Measurements from ENCODE around the gene SLC37A1.
"Not testable (repeated sequence)": the region's sequence is repeated elsewhere in the genome, so short reads cannot be mapped to it uniquely, and the experiment has no call there.

SLC37A1 gene

DNA sequence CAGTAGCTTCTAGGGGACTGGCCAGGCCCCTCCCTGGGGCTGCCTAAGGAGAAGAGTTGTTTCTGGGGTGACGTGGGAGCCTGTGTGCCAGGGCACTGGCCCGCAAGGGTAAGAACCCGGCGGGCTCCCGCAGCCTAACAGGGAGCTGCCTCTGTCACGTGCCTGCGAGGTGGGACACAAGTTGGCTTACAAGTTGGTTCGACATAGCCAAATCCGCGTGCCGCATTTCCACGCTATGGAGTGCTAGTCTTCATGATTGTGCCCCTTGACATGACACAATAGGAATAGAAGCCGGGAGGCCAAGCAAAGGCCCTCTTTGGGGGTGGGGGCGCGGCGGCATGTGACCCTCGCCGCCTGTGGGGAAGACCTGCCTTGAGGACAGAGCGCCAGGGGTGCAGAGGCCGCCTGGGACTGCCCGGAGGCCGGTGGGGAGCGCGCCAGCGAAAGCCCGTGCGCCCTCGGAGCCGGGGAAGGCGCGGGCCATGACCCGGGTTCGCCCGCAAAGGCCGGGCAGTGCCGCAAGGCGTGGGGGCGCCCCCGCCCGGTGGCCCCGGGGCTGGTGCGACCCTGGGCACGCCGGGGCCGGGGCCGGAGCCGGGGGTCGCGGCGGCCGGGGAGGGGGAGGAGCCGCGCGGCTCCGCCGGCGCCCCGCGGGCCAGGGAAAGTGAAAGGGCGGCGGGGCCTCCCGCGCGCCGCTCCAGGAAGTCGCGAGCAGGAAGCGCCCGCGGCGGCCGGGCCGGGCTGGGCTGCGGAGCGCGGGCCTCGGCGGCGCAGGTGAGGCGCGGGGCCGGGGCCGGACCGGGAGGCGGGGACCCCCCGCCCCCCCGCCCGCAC lies at the start of gene SLC37A1:
TSS of gene SLC37A1 (plus strand) at position 702 of the 834 bp plus-strand sequence. CDS start 4,603 bp downstream, outside the sequence.
- no peak for DNase-seq (ENCODE audit: low spot score)

DNA sequence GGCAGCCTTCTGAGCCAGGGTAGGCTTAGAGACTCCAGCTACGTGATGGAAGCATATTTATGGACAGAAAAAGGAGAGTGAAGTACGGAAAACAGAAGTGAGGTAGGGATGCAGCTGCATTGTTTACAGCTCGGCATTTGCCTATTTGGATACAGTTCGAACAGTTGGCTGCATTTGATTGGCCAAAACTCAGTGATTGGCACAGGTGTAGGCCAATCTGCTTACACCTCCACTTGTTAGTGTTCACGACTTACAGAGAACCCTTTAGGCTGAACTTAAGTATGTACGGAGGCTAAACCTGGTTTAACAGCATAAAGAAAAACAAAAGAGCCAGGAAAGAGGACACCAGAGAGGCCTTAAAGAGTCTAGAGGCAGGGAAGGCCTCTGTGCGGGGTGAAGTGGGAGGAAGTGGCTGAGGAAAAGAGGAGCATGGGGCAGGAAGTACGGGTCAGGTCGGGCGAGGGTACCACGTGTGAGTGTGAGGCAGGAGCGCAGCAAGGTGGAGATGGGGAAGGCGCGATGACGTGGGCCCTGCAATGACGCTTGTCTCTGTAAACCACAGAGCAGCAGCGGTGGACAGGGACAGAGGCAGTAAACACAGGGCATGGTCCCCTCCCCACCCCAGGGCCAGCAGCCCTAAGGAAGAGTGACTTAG lies 49.7 kb upstream of the SLC37A1 start:
- DNase-seq (ENCODE audit: low spot score) = no peak

GRCh38 chr21:42465008-42465802 lies 48.4 kb upstream of the SLC37A1 start:
- DNase-seq (ENCODE audit: low spot score) = no peak

- no peak for DNase-seq (ENCODE audit: low spot score)
Observed at GRCh38 chr21:42465803-42466127, 47.9 kb upstream of the SLC37A1 start.

DNA sequence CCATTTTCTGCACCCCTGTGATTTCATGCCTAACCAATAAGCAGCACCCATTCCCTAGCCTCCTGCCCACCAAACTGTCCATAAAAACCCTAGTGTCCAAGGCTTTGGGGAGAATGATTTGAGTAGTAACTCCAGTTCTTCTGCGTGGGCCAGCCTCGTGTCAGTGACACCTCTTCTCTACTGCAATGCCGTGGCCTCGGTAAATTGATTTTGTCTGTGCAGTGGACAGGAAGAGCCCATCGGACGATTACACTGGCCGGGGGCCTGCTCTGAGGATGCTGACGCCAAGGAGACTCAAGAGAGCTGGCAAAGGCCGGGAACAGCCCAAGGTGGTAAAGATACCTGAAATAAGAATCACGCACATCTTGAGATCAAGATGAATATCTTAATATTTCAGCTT lies 47.0 kb upstream of the SLC37A1 start:
- DNase-seq (ENCODE audit: low spot score) = no peak

- no peak for DNase-seq (ENCODE audit: low spot score)
Observed at GRCh38 chr21:42467140-42467983, 46.3 kb upstream of the SLC37A1 start.

- DNase-seq (ENCODE audit: low spot score) = no peak
Observed at GRCh38 chr21:42468491-42469131, 45.0 kb upstream of the SLC37A1 start.

DNA sequence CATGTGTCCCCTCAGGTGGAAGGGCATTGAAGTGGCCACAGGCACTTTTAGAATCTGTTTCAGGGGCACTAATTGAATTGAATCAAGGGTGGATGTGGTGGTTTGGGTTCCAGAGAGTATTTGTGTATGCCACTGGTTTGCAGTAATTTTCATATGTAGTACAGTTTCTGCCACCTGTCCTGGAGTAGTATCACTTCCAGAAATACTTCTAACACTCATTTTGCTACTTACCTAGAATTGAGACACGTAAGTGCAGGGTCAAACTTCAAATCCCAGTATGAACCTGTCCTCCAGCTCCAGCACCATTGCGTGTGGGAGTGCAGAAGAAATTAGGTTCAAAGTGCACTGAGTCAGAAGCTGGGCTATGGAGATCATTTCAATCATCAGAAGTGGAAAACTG lies 44.4 kb upstream of the SLC37A1 start:
- no peak for DNase-seq (ENCODE audit: low spot score)

- not testable (repeated sequence) for DNase-seq (ENCODE audit: low spot score)
Observed at GRCh38 chr21:42469726-42470125, 43.9 kb upstream of the SLC37A1 start.

- DNase-seq (ENCODE audit: low spot score) = no peak
Observed at GRCh38 chr21:42471206-42471605, 42.4 kb upstream of the SLC37A1 start.

DNA sequence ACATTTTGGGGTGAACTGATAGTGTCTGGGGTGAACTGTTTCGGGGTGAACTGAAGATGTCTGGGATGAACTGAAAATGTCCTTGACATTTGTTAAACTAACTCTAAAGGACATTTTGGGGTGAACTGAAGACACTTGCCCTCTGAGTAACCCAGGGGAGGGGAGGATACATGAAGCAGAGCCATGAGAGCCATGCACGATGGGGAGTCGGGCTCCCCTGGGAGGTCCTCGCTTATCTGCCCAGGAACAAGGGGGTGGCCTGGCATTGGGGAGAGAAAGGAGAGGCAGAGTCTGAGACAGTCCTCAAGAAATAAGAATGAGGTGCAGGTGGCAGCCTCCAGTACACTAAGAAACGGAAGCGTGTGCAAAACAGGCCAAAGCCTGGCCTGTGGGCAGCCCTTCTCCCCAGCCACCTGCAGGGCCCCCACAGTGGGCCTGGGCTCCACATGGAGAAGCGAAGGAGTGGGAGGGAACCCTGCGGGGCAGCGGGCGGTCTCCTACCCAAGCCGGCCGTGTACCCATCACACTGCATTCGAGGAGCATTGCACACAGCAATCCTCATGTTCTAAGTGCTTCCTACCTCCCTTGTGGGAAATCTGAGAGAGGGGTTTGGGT lies 41.8 kb upstream of the SLC37A1 start:
- DNase-seq (ENCODE audit: low spot score) = no peak

GRCh38 chr21:42472521-42472920 lies 41.1 kb upstream of the SLC37A1 start:
- no peak for DNase-seq (ENCODE audit: low spot score)

- DNase-seq (ENCODE audit: low spot score) = no peak
Observed at GRCh38 chr21:42473498-42474042, 40.1 kb upstream of the SLC37A1 start.

GRCh38 chr21:42474043-42474831 lies 39.4 kb upstream of the SLC37A1 start:
- DNase-seq (ENCODE audit: low spot score) = no peak

DNA sequence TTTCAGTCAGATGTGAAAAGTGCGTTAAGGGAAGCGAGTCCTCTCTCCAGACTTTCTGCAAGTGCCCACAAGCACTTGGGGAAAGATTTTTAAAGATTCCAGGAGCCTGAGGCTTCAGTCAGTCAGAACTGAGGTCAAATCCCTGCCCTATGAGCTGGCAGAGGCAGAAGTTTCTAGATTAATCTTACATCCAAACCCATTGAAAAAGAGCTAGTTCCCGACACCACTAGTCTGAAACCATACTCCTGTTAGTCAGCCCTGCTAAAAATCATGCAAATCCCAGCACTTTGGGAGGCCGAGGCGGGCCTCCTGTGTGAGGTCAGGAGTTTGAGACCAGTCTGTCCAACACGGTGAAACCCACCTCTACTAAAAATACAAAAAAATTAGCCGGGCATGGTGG lies 38.6 kb upstream of the SLC37A1 start:
- no peak for DNase-seq (ENCODE audit: low spot score)

DNA sequence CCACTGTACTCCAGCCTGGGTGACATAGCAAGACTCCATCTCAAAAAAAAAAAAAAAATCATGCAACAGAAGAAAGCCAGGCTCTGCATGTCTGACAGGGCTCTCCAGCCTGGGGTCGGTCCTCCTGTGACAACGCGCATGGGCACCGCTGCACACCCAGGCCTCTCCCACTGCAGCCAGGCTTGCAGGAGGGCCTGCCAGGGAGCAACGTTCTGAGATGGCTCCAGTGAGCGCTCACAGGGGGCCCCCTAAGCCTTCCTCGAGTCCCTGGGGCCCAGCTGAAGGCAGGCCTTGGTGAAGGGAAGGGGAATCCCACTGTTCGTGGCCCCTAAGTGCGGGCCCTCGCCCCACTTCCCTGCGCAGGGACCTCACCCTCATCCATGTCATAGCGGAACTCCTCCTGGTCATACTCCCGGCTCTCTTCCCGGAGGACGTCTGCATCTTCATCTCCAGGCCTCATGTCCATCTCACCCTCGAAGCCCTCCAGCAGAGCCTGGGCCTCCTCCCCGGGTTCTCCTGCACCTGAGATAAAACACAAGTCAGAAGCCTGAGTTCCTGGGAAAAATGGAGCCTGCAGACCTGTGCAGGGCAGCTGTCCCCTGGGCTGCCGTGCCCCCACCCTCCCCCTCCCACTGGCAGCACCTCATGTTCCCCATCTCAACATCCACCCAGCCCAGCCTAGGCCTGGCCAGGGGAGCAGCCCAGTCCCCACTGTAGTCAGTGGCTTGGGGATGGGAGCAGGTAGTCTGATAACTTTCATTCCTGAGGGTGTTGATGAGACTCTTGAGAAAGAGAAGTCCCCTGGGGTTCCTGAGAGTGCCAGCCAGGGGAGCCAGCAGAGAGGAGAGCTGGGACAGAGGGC lies 37.9 kb upstream of the SLC37A1 start:
- no peak for DNase-seq (ENCODE audit: low spot score)

- no peak for DNase-seq (ENCODE audit: low spot score)
Observed at GRCh38 chr21:42476388-42477331, 37.0 kb upstream of the SLC37A1 start.

DNA sequence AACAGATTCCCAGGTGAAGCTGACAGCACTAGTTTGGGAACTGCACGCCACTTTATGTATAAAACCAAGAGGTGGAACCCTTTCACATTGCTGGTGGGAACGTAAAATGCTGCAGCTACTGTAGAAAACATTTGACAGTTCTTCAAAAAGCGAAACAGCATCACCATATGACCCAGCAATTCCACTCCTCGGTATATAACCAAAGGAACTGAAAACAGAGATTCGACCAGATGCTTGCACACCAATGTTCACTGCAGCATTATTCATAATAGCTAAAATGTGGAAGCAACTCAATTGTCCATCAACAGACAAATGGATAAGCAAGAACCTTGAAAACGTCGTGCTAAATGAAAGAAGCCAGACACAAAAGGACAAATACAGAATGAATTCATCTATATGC lies 35.1 kb upstream of the SLC37A1 start:
- DNase-seq (ENCODE audit: low spot score) = no peak

Measured in COLO829 (cell line).